OCI-LY7 (cell line): ENCODE results near the gene ALDH7A1. TPM values are rescaled to one million over a fixed set of nuclear protein-coding genes. Genes with fewer than 3 reads are reported as not detected.

Experiments used
- BruUV-seq: library from RNA; stranded (reverse); fragments of 400-500 nt; replicated peaks from 2 replicates; lab custom pipeline; 2021; lab: Mats Ljungman, UMichigan
- CTCF ChIA-PET: fragments of 300-600 bp; sonication (Branson Sonifier 250); formaldehyde crosslinking; loops from one replicate; lab custom pipeline; 2022; ENCODE audit warnings: antibody characterized with exemption; ENCODE audit not compliant: unreplicated experiment; lab: Charles Lee
- POLR2A ChIA-PET: fragments of 300-600 bp; sonication (Branson Sonifier 250); formaldehyde crosslinking; loops from one replicate; lab custom pipeline; 2022; ENCODE audit warnings: antibody characterized with exemption; lab: Charles Lee
- DNase-seq: peaks from one replicate; pipeline ENCODE4 v3.0.0-alpha.2; 2015; ENCODE audit warnings: low spot score
- H2AFZ ChIP-seq: fragments of 200-600 bp; sonication (generic), shearing (Covaris generic); 2 replicates; pipeline ENCODE4 v1.6.1; 2014; ENCODE audit warnings: mild to moderate bottlenecking, antibody characterized with exemption, low read length, moderate library complexity
- H3K27ac ChIP-seq: fragments of 200-600 bp; sonication (generic); 2 replicates; pipeline ENCODE4 v1.5.1; 2014; ENCODE audit warnings: mixed run types, low read depth, mild to moderate bottlenecking, moderate library complexity, low read length, inconsistent platforms; ENCODE audit not compliant: poor library complexity, severe bottlenecking
- H3K36me3 ChIP-seq: fragments of 200-600 bp; sonication (generic); 2 replicates; pipeline ENCODE4 v1.6.1; 2014; ENCODE audit warnings: mild to moderate bottlenecking, antibody characterized with exemption, low read length, moderate library complexity, mixed read lengths; ENCODE audit not compliant: insufficient read depth
- H3K4me1 ChIP-seq: fragments of 200-600 bp; sonication (generic); 2 replicates; pipeline ENCODE4 v1.5.1; 2014; ENCODE audit warnings: mild to moderate bottlenecking, low read length; ENCODE audit not compliant: insufficient read depth, poor library complexity, severe bottlenecking
- H3K4me2 ChIP-seq: fragments of 200-600 bp; sonication (generic); 2 replicates; pipeline ENCODE4 v1.6.1; 2014; ENCODE audit warnings: mild to moderate bottlenecking, low read length
- H3K4me3 ChIP-seq: fragments of 200-600 bp; sonication (generic); 2 replicates; pipeline ENCODE4 v1.5.1; 2014; ENCODE audit warnings: mild to moderate bottlenecking, low read depth, low read length; ENCODE audit not compliant: poor library complexity, severe bottlenecking
- H3K79me2 ChIP-seq: fragments of 200-600 bp; sonication (generic); 2 replicates; pipeline ENCODE4 v1.6.1; 2016; ENCODE audit warnings: low read depth, mild to moderate bottlenecking, low read length, moderate library complexity, mixed read lengths; ENCODE audit not compliant: insufficient read depth
- H3K9me2 ChIP-seq: fragments of 200-600 bp; sonication (generic); 2 replicates; pipeline ENCODE4 v1.6.1; 2016; ENCODE audit warnings: mild to moderate bottlenecking, low read length, mixed read lengths; ENCODE audit not compliant: insufficient read depth
- H3K9me3 ChIP-seq: fragments of 200-600 bp; sonication (generic); 2 replicates; pipeline ENCODE4 v1.6.1; 2014; ENCODE audit warnings: mild to moderate bottlenecking, mixed run types, low read length, mixed read lengths
- H4K20me1 ChIP-seq: fragments of 200-600 bp; sonication (generic); 2 replicates; pipeline ENCODE4 v1.6.1; 2014; ENCODE audit warnings: mild to moderate bottlenecking, antibody characterized with exemption, low read length, moderate library complexity, mixed read lengths; ENCODE audit not compliant: insufficient read depth
- EZH2phosphoT487 ChIP-seq: fragments of 200-600 bp; sonication (generic); IDR thresholded peaks from 2 replicates; pipeline ENCODE4 v1.6.1; 2018; ENCODE audit warnings: low read depth, borderline replicate concordance, mild to moderate bottlenecking, mixed run types, antibody characterized with exemption, low read length, moderate library complexity, mixed read lengths
- intact Hi-C: fragments of 100-400 bp; cut with micrococcal nuclease; formaldehyde crosslinking; loops from one replicate; pipeline ENCODE4 v1.10.0; 2022; ENCODE audit not compliant: unreplicated experiment
- total RNA-seq, 2 experiments: library from RNA; depleted of rRNA in 1 of 2; stranded (reverse); fragments of >200 nt in 1 of 2; shearing (Covaris generic) in 1 of 2; gene quantifications; 2 replicates each; pipeline ENCODE4 v1.2.3, GENCODE V29; 2014 to 2022
- TF ChIP-seq, protein P1 (sequence below): fragments of 200-600 bp; sonication (generic); conservative IDR thresholded peaks from 2 replicates; pipeline ENCODE4 v1.5.1; 2014; ENCODE audit warnings: mild to moderate bottlenecking, antibody characterized with exemption, low read length, moderate library complexity, mixed read lengths

ALDH7A1 gene
- total RNA-seq, 2 experiments from 2014 or later: not detected

DNA sequence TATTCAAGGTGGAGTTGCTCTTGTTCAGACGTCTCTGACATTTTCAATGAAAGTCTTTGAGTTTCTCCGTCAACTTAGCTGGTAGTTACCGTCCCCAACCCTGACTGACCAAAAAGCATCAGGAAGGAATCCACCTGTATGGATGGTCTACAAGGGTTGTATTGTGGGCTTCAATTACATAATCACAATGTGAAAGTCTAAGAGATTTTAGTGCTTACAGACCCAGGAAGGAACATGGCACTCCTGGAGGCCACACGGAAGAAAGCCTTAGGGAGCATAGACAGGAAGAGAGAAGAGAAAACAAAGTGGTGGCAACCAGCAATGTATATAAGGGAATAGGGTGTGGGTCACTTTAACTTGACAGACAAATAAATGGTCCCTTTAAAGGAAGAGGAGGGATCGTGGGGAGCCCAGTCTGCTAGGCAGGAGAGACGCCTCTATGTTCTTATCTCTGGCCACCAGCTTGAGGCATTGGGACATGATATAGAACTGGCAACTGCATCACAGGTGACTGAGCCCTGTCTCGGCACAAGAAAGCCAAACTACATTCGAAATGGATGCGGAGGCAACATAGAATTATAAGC, 80.4 kb downstream of the ALDH7A1 start:
- no peaks in the 10 kb centered on the region for H3K9me3 ChIP-seq
- H3K36me3 ChIP-seq: no peaks in the 10 kb centered on the region

DNA sequence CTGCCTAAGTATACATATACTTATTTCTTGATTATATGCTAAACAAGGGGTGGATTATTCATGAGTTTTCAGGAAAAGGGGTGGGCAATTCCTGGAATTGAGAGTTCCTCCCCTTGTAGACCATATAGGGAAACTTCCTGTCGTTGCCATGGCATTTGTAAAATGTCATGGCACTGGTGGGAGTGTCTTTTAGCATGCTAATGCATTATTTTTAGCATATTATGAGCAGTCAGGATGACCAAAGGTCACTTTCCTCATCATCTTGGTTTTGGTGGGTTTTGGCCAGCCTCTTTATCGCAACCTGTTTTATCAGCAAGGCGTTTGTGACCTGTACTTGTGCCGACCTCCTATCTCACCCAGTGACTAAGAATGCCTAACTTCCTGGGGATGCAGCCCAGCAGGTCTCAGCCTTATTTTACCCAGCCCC, 80.9 kb downstream of the ALDH7A1 start:
- Histone ChIP-seq H3K4me1 (peaks cover under 1% of the 10 kb centered on the region), H3K36me3 (no peaks in the 10 kb centered on the region), H4K20me1 (no peaks in the 10 kb centered on the region), H3K4me2 (no peak overlapping the region), H3K9me3 (no peaks in the 10 kb centered on the region), H3K9me2 (no peaks in the 10 kb centered on the region; the same call in 1 of the 2 replicates), H3K27ac (no peak overlapping the region), H3K4me3 (no peak overlapping the region), H2AFZ (no peak overlapping the region), H3K79me2 (no peaks in the 10 kb centered on the region)
- ChIA-PET POLR2A (no interaction called here), CTCF (no interaction called here)
- BruUV-seq: no TSS peak
- DNase-seq: no peak
- no peak for TF ChIP-seq EZH2phosphoT487
- intact Hi-C loops: no loop called here

More for the DNA sequence above, 80.4 kb downstream of the ALDH7A1 start:
- no peak overlapping the region for H3K4me3 ChIP-seq
- no peak overlapping the region for H3K4me2 ChIP-seq
- H3K27ac ChIP-seq: no peak overlapping the region
- CTCF ChIA-PET: no interaction called here
- POLR2A ChIA-PET: no interaction called here
- TF ChIP-seq, protein P1, sequence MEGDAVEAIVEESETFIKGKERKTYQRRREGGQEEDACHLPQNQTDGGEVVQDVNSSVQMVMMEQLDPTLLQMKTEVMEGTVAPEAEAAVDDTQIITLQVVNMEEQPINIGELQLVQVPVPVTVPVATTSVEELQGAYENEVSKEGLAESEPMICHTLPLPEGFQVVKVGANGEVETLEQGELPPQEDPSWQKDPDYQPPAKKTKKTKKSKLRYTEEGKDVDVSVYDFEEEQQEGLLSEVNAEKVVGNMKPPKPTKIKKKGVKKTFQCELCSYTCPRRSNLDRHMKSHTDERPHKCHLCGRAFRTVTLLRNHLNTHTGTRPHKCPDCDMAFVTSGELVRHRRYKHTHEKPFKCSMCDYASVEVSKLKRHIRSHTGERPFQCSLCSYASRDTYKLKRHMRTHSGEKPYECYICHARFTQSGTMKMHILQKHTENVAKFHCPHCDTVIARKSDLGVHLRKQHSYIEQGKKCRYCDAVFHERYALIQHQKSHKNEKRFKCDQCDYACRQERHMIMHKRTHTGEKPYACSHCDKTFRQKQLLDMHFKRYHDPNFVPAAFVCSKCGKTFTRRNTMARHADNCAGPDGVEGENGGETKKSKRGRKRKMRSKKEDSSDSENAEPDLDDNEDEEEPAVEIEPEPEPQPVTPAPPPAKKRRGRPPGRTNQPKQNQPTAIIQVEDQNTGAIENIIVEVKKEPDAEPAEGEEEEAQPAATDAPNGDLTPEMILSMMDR: no peak
- TF ChIP-seq EZH2phosphoT487: no peak
- intact Hi-C loops: no loop called here
- no peaks in the 10 kb centered on the region for H3K79me2 ChIP-seq
- no peak for DNase-seq
- H3K4me1 ChIP-seq: no peaks in the 10 kb centered on the region
- H3K9me2 ChIP-seq: no peaks in the 10 kb centered on the region; the same call in 1 of the 2 replicates
- H2AFZ ChIP-seq: no peak overlapping the region
- no peaks in the 10 kb centered on the region for H4K20me1 ChIP-seq
- BruUV-seq: no TSS peak

DNA sequence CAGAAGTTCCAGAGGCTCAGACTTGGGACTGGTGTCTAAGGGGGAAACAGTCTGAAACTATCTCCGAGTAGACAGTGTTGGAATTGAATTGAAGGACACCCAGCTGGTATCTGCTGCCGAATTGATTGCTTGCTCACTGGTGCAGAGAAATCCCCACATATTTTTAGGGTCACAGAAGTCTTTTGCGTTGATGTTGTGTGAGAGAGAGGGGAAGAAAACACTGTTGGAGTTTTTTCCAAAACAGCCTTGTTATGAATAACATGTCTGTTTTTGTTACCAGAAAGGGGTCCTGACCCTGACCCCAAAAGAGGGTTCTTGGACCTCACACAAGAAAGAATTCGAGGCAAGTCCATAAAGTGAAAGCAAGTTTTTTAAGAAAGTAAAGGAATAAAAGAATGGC, 81.3 kb downstream of the ALDH7A1 start:
- Histone ChIP-seq H3K9me2 (no peaks in the 10 kb centered on the region; the same call in 1 of the 2 replicates), H2AFZ (no peak overlapping the region), H3K9me3 (no peaks in the 10 kb centered on the region), H3K4me3 (no peak overlapping the region), H3K4me1 (peaks cover 5% of the 10 kb centered on the region), H3K79me2 (no peaks in the 10 kb centered on the region), H3K4me2 (no peak overlapping the region), H3K27ac (no peak overlapping the region), H3K36me3 (no peaks in the 10 kb centered on the region), H4K20me1 (no peaks in the 10 kb centered on the region)
- TF ChIP-seq, protein P1: no peak
- no peak for TF ChIP-seq EZH2phosphoT487
- CTCF ChIA-PET: no interaction called here
- BruUV-seq: no TSS peak
- DNase-seq: no peak
- intact Hi-C loops: no loop called here
- POLR2A ChIA-PET: no interaction called here
